Measurements from ENCODE around the gene GJD2.
A peak's percentile ranks its signal among the peaks of the same experiment; 100 is the strongest.

Gene GJD2

GRCh38 chr15:34721802-34722438 is 32.9 kb downstream of the GJD2 start:
- Histone ChIP-seq H3K36me3 (ENCODE audit: control insufficient read depth, low read depth, low read length) (no peaks in the 10 kb centered on the region), H3K9ac (ENCODE audit: low read length) (peak overlapping the region; percentile 19), H3K27me3 (ENCODE audit: control insufficient read depth, insufficient read depth, low read length) (no peaks in the 10 kb centered on the region), H3K4me1 (ENCODE audit: control insufficient read depth, low read depth, low read length) (peaks cover 24% of the 10 kb centered on the region), H3K27ac (ENCODE audit: low read length) (no peak overlapping the region), H3K9me3 (ENCODE audit: control insufficient read depth, low read depth, low read length) (no peaks in the 10 kb centered on the region), H3K4me3 (ENCODE audit: low read length) (peak overlapping the region; percentile 45)

GRCh38 chr15:34721157-34721801 is 33.5 kb downstream of the GJD2 start:
- no peak overlapping the region for H3K27ac ChIP-seq (ENCODE audit: low read length)
- no peaks in the 10 kb centered on the region for H3K36me3 ChIP-seq (ENCODE audit: control insufficient read depth, low read depth, low read length)
- no peaks in the 10 kb centered on the region for H3K27me3 ChIP-seq (ENCODE audit: control insufficient read depth, insufficient read depth, low read length)
- H3K4me3 ChIP-seq (ENCODE audit: low read length): peak overlapping the region; percentile 45
- H3K9ac ChIP-seq (ENCODE audit: low read length): peak overlapping the region; percentile 19
- H3K4me1 ChIP-seq (ENCODE audit: control insufficient read depth, low read depth, low read length): peaks cover 18% of the 10 kb centered on the region
- no peaks in the 10 kb centered on the region for H3K9me3 ChIP-seq (ENCODE audit: control insufficient read depth, low read depth, low read length)

- no peaks in the 10 kb centered on the region for H3K27me3 ChIP-seq (ENCODE audit: control insufficient read depth, insufficient read depth, low read length)
- H3K9ac ChIP-seq (ENCODE audit: low read length): no peak overlapping the region
- H3K27ac ChIP-seq (ENCODE audit: low read length): no peak overlapping the region
- H3K36me3 ChIP-seq (ENCODE audit: control insufficient read depth, low read depth, low read length): no peaks in the 10 kb centered on the region
- peaks cover 11% of the 10 kb centered on the region for H3K4me1 ChIP-seq (ENCODE audit: control insufficient read depth, low read depth, low read length)
- no peaks in the 10 kb centered on the region for H3K9me3 ChIP-seq (ENCODE audit: control insufficient read depth, low read depth, low read length)
- H3K4me3 ChIP-seq (ENCODE audit: low read length): no peak overlapping the region
These were observed 35.1 kb downstream of the GJD2 start for GRCh38 chr15:34719695-34720094.

GRCh38 chr15:34718681-34719665 is 35.8 kb downstream of the GJD2 start:
- no peak overlapping the region for H3K4me3 ChIP-seq (ENCODE audit: low read length)

GRCh38 chr15:34717729-34718128 is 37.1 kb downstream of the GJD2 start:
- Histone ChIP-seq H3K27me3 (ENCODE audit: control insufficient read depth, insufficient read depth, low read length) (no peaks in the 10 kb centered on the region), H3K36me3 (ENCODE audit: control insufficient read depth, low read depth, low read length) (no peaks in the 10 kb centered on the region), H3K9me3 (ENCODE audit: control insufficient read depth, low read depth, low read length) (no peaks in the 10 kb centered on the region), H3K4me1 (ENCODE audit: control insufficient read depth, low read depth, low read length) (peaks cover 10% of the 10 kb centered on the region), H3K9ac (ENCODE audit: low read length) (no peak overlapping the region), H3K4me3 (ENCODE audit: low read length) (no peak overlapping the region), H3K27ac (ENCODE audit: low read length) (no peak overlapping the region)

More at GRCh38 chr15:34718681-34719665, 35.8 kb downstream of the GJD2 start:
- Histone ChIP-seq H3K36me3 (ENCODE audit: control insufficient read depth, low read depth, low read length) (no peaks in the 10 kb centered on the region), H3K27me3 (ENCODE audit: control insufficient read depth, insufficient read depth, low read length) (no peaks in the 10 kb centered on the region), H3K4me1 (ENCODE audit: control insufficient read depth, low read depth, low read length) (peaks cover 11% of the 10 kb centered on the region), H3K9me3 (ENCODE audit: control insufficient read depth, low read depth, low read length) (no peaks in the 10 kb centered on the region), H3K27ac (ENCODE audit: low read length) (no peak overlapping the region), H3K9ac (ENCODE audit: low read length) (no peak overlapping the region)

- no peak overlapping the region for H3K4me3 ChIP-seq (ENCODE audit: low read length)
- no peaks in the 10 kb centered on the region for H3K9me3 ChIP-seq (ENCODE audit: control insufficient read depth, low read depth, low read length)
- no peaks in the 10 kb centered on the region for H3K27me3 ChIP-seq (ENCODE audit: control insufficient read depth, insufficient read depth, low read length)
- peaks cover under 1% of the 10 kb centered on the region for H3K4me1 ChIP-seq (ENCODE audit: control insufficient read depth, low read depth, low read length)
- no peaks in the 10 kb centered on the region for H3K36me3 ChIP-seq (ENCODE audit: control insufficient read depth, low read depth, low read length)
- no peak overlapping the region for H3K27ac ChIP-seq (ENCODE audit: low read length)
- no peak overlapping the region for H3K9ac ChIP-seq (ENCODE audit: low read length)
These were observed 38.7 kb downstream of the GJD2 start for GRCh38 chr15:34716111-34716510.

GRCh38 chr15:34714476-34715121 is 40.2 kb downstream of the GJD2 start:
- Histone ChIP-seq H3K4me3 (ENCODE audit: low read length) (no peak overlapping the region), H3K27ac (ENCODE audit: low read length) (no peak overlapping the region), H3K9me3 (ENCODE audit: control insufficient read depth, low read depth, low read length) (no peaks in the 10 kb centered on the region), H3K27me3 (ENCODE audit: control insufficient read depth, insufficient read depth, low read length) (no peaks in the 10 kb centered on the region), H3K36me3 (ENCODE audit: control insufficient read depth, low read depth, low read length) (no peaks in the 10 kb centered on the region), H3K4me1 (ENCODE audit: control insufficient read depth, low read depth, low read length) (no peaks in the 10 kb centered on the region), H3K9ac (ENCODE audit: low read length) (no peak overlapping the region)

- Histone ChIP-seq H3K4me1 (ENCODE audit: control insufficient read depth, low read depth, low read length) (no peaks in the 10 kb centered on the region), H3K36me3 (ENCODE audit: control insufficient read depth, low read depth, low read length) (no peaks in the 10 kb centered on the region), H3K9me3 (ENCODE audit: control insufficient read depth, low read depth, low read length) (no peaks in the 10 kb centered on the region), H3K9ac (ENCODE audit: low read length) (no peak overlapping the region), H3K27me3 (ENCODE audit: control insufficient read depth, insufficient read depth, low read length) (no peaks in the 10 kb centered on the region), H3K27ac (ENCODE audit: low read length) (no peak overlapping the region), H3K4me3 (ENCODE audit: low read length) (no peak overlapping the region)
These were observed 41.2 kb downstream of the GJD2 start for GRCh38 chr15:34713635-34714034.

- Histone ChIP-seq H3K4me1 (ENCODE audit: control insufficient read depth, low read depth, low read length) (no peaks in the 10 kb centered on the region), H3K9me3 (ENCODE audit: control insufficient read depth, low read depth, low read length) (no peaks in the 10 kb centered on the region), H3K4me3 (ENCODE audit: low read length) (no peak overlapping the region), H3K27me3 (ENCODE audit: control insufficient read depth, insufficient read depth, low read length) (no peaks in the 10 kb centered on the region), H3K36me3 (ENCODE audit: control insufficient read depth, low read depth, low read length) (no peaks in the 10 kb centered on the region), H3K9ac (ENCODE audit: low read length) (no peak overlapping the region), H3K27ac (ENCODE audit: low read length) (no peak overlapping the region)
These were observed 44.9 kb downstream of the GJD2 start for GRCh38 chr15:34709866-34710265.

GRCh38 chr15:34708422-34708821 is 46.4 kb downstream of the GJD2 start:
- Histone ChIP-seq H3K4me3 (ENCODE audit: low read length) (no peak overlapping the region), H3K4me1 (ENCODE audit: control insufficient read depth, low read depth, low read length) (no peaks in the 10 kb centered on the region), H3K9me3 (ENCODE audit: control insufficient read depth, low read depth, low read length) (no peaks in the 10 kb centered on the region), H3K36me3 (ENCODE audit: control insufficient read depth, low read depth, low read length) (no peaks in the 10 kb centered on the region), H3K27me3 (ENCODE audit: control insufficient read depth, insufficient read depth, low read length) (no peaks in the 10 kb centered on the region), H3K27ac (ENCODE audit: low read length) (no peak overlapping the region), H3K9ac (ENCODE audit: low read length) (no peak overlapping the region)

- no peak overlapping the region for H3K4me3 ChIP-seq (ENCODE audit: low read length)
- H3K9me3 ChIP-seq (ENCODE audit: control insufficient read depth, low read depth, low read length): no peaks in the 10 kb centered on the region
- no peak overlapping the region for H3K9ac ChIP-seq (ENCODE audit: low read length)
- H3K27me3 ChIP-seq (ENCODE audit: control insufficient read depth, insufficient read depth, low read length): no peaks in the 10 kb centered on the region
- H3K4me1 ChIP-seq (ENCODE audit: control insufficient read depth, low read depth, low read length): peaks cover 9% of the 10 kb centered on the region
- no peaks in the 10 kb centered on the region for H3K36me3 ChIP-seq (ENCODE audit: control insufficient read depth, low read depth, low read length)
- no peak overlapping the region for H3K27ac ChIP-seq (ENCODE audit: low read length)
These were observed 53.3 kb downstream of the GJD2 start for GRCh38 chr15:34701536-34701935.
